Mesendoderm (in vitro differentiated cells): Measurements from ENCODE around the gene PLEKHA5.
"Not testable (repeated sequence)": the region's sequence is repeated elsewhere in the genome, so short reads cannot be mapped to it uniquely, and the experiment has no call there.

Experiments used
- DNase-seq: peaks from one replicate; pipeline ENCODE4 v3.0.0; 2013
- H2AK5ac ChIP-seq: 2 replicates; pipeline ENCODE4 v1.6.1; 2013; ENCODE audit warnings: low read length, inconsistent platforms
- H2BK120ac ChIP-seq: 2 replicates; pipeline ENCODE4 v1.6.1; 2013; ENCODE audit warnings: low read depth, mild to moderate bottlenecking, low read length, moderate library complexity, mixed read lengths
- H2BK15ac ChIP-seq: replicated peaks from 2 replicates; pipeline ENCODE4 v1.6.1; 2013; ENCODE audit warnings: low read depth, mild to moderate bottlenecking, moderate library complexity
- H2BK5ac ChIP-seq: 2 replicates; pipeline ENCODE4 v1.6.1; 2013; ENCODE audit warnings: low read length, inconsistent platforms
- H3K18ac ChIP-seq: 2 replicates; pipeline ENCODE4 v1.6.1; 2013; ENCODE audit warnings: mild to moderate bottlenecking, low read length, mixed read lengths
- H3K23ac ChIP-seq: one replicate; pipeline ENCODE4 v1.6.1; 2013; ENCODE audit warnings: low read length
- H3K27ac ChIP-seq: 2 replicates; pipeline ENCODE4 v1.5.1; 2013; ENCODE audit warnings: low read depth, mild to moderate bottlenecking, inconsistent platforms, low read length, moderate library complexity
- H3K27me3 ChIP-seq: 2 replicates; pipeline ENCODE4 v1.6.1; 2013; ENCODE audit warnings: low read length, control low read depth, mild to moderate bottlenecking, inconsistent platforms; ENCODE audit not compliant: insufficient read depth, poor library complexity
- H3K36me3 ChIP-seq: 2 replicates; pipeline ENCODE4 v1.6.1; 2013; ENCODE audit warnings: low read length, inconsistent platforms; ENCODE audit not compliant: control insufficient read depth, insufficient read depth
- H3K4ac ChIP-seq: one replicate; pipeline ENCODE4 v1.6.1; 2013; ENCODE audit warnings: low read depth, mild to moderate bottlenecking, low read length, moderate library complexity
- H3K4me1 ChIP-seq: 2 replicates; pipeline ENCODE4 v1.6.1; 2013; ENCODE audit warnings: low read depth, low read length, inconsistent platforms; ENCODE audit not compliant: control insufficient read depth
- H3K4me2 ChIP-seq: 2 replicates; pipeline ENCODE4 v1.6.1; 2013; ENCODE audit warnings: low read length
- H3K4me3 ChIP-seq: 2 replicates; pipeline ENCODE4 v1.5.1; 2013; ENCODE audit warnings: mild to moderate bottlenecking, low read length
- H3K56ac ChIP-seq: one replicate; pipeline ENCODE4 v1.6.1; 2013; ENCODE audit warnings: low read length
- H3K79me1 ChIP-seq: 2 replicates; pipeline ENCODE4 v1.6.1; 2013; ENCODE audit warnings: low read length, inconsistent platforms
- H3K79me2 ChIP-seq: 2 replicates; pipeline ENCODE4 v1.6.1; 2013; ENCODE audit warnings: mild to moderate bottlenecking, low read length; ENCODE audit not compliant: control insufficient read depth, insufficient read depth
- H3K9ac ChIP-seq: 2 replicates; pipeline ENCODE4 v1.6.1; 2013; ENCODE audit warnings: low read length, inconsistent platforms
- H4K5ac ChIP-seq: one replicate; pipeline ENCODE4 v1.6.1; 2013; ENCODE audit warnings: low read length
- H4K8ac ChIP-seq: one replicate; pipeline ENCODE4 v1.6.1; 2013; ENCODE audit warnings: low read depth, mild to moderate bottlenecking, control low read depth, low read length, moderate library complexity
- WGBS: extraction: QIAGEN DNeasy Blood & Tissue Kit; methylation state at CpG from one replicate; pipeline ENCODE4 v1.1.7; 2013; ENCODE audit warnings: low lambda C conversion rate, missing lambda C conversion rate; ENCODE audit not compliant: insufficient coverage; ENCODE audit errors: extremely low coverage; 5-methylcytosine and 5-hydroxymethylcytosine counted together

Gene PLEKHA5

GRCh38 chr12:19382563-19382962 lies 253.0 kb downstream of the PLEKHA5 start:
- Histone ChIP-seq H3K27me3 (no peaks in the 10 kb centered on the region), H3K79me1 (no peaks in the 10 kb centered on the region), H4K5ac (no peak overlapping the region), H3K9ac (no peak overlapping the region), H3K23ac (no peak overlapping the region), H2BK120ac (no peak overlapping the region), H4K8ac (no peak overlapping the region), H3K27ac (no peak overlapping the region), H3K56ac (no peak overlapping the region), H2AK5ac (no peak overlapping the region), H3K4me2 (no peak overlapping the region), H3K18ac (no peak overlapping the region), H3K79me2 (no peaks in the 10 kb centered on the region), H3K4me1 (no peaks in the 10 kb centered on the region), H2BK15ac (no peak overlapping the region), H2BK5ac (no peak overlapping the region), H3K4me3 (no peak overlapping the region), H3K36me3 (no peaks in the 10 kb centered on the region), H3K4ac (no peak overlapping the region)
- no CpG with 5 or more reads among the region's 9 CpGs for WGBS
- DNase-seq = no peak

- H3K4me2 ChIP-seq = no peak overlapping the region
- no peak overlapping the region for H2AK5ac ChIP-seq
- no peak overlapping the region for H4K5ac ChIP-seq
- H3K9ac ChIP-seq = no peak overlapping the region
- no peak overlapping the region for H3K18ac ChIP-seq
- H4K8ac ChIP-seq = no peak overlapping the region
- H2BK5ac ChIP-seq = no peak overlapping the region
- H3K27ac ChIP-seq = no peak overlapping the region
- H3K4me3 ChIP-seq = no peak overlapping the region
- H3K23ac ChIP-seq = no peak overlapping the region
- H2BK15ac ChIP-seq = no peak overlapping the region
- no peaks in the 10 kb centered on the region for H3K79me1 ChIP-seq
- H2BK120ac ChIP-seq = no peak overlapping the region
- no peaks in the 10 kb centered on the region for H3K36me3 ChIP-seq
- H3K4me1 ChIP-seq = no peaks in the 10 kb centered on the region
- DNase-seq = no peak
- no peaks in the 10 kb centered on the region for H3K79me2 ChIP-seq
- WGBS = no CpG with 5 or more reads among the region's 2 CpGs
- no peaks in the 10 kb centered on the region for H3K27me3 ChIP-seq
- no peak overlapping the region for H3K56ac ChIP-seq
- H3K4ac ChIP-seq = no peak overlapping the region
These were observed 257.6 kb downstream of the PLEKHA5 start for GRCh38 chr12:19387161-19387560.

GRCh38 chr12:19388131-19388549 lies 258.6 kb downstream of the PLEKHA5 start:
- Histone ChIP-seq H3K4me3 (no peak overlapping the region), H3K36me3 (no peaks in the 10 kb centered on the region), H4K8ac (no peak overlapping the region), H3K27me3 (no peaks in the 10 kb centered on the region), H3K4me2 (no peak overlapping the region), H3K79me1 (no peaks in the 10 kb centered on the region), H2BK120ac (no peak overlapping the region), H2BK5ac (no peak overlapping the region), H3K23ac (no peak overlapping the region), H3K18ac (no peak overlapping the region), H4K5ac (no peak overlapping the region), H3K9ac (no peak overlapping the region), H3K27ac (no peak overlapping the region), H3K4me1 (no peaks in the 10 kb centered on the region), H2AK5ac (no peak overlapping the region), H2BK15ac (no peak overlapping the region), H3K79me2 (no peaks in the 10 kb centered on the region), H3K56ac (no peak overlapping the region), H3K4ac (no peak overlapping the region)
- no peak for DNase-seq
- WGBS = no CpG with 5 or more reads among the region's 2 CpGs

GRCh38 chr12:19390051-19390598 lies 260.6 kb downstream of the PLEKHA5 start:
- no peak for DNase-seq
- Histone ChIP-seq H2BK15ac (no peak overlapping the region), H3K27me3 (no peaks in the 10 kb centered on the region), H3K36me3 (no peaks in the 10 kb centered on the region), H3K4me3 (no peak overlapping the region), H3K27ac (no peak overlapping the region), H3K4me2 (no peak overlapping the region), H3K56ac (no peak overlapping the region), H3K9ac (no peak overlapping the region), H2BK120ac (no peak overlapping the region), H2BK5ac (no peak overlapping the region), H3K79me1 (no peaks in the 10 kb centered on the region), H3K79me2 (no peaks in the 10 kb centered on the region), H4K5ac (no peak overlapping the region), H4K8ac (no peak overlapping the region), H3K18ac (no peak overlapping the region), H3K23ac (no peak overlapping the region), H3K4me1 (no peaks in the 10 kb centered on the region), H2AK5ac (no peak overlapping the region), H3K4ac (no peak overlapping the region)
- no CpG with 5 or more reads among the region's 3 CpGs for WGBS

GRCh38 chr12:19392644-19393043 lies 263.1 kb downstream of the PLEKHA5 start:
- not testable (repeated sequence) for H3K4ac ChIP-seq, H3K27ac ChIP-seq, H3K18ac ChIP-seq, H3K4me3 ChIP-seq, H2BK5ac ChIP-seq, H3K4me1 ChIP-seq, H4K5ac ChIP-seq, H3K36me3 ChIP-seq, H3K9ac ChIP-seq, H3K79me1 ChIP-seq, H3K4me2 ChIP-seq, H4K8ac ChIP-seq, H2BK15ac ChIP-seq, H2AK5ac ChIP-seq, H3K23ac ChIP-seq, H3K56ac ChIP-seq, H2BK120ac ChIP-seq, DNase-seq, H3K27me3 ChIP-seq, H3K79me2 ChIP-seq
- no CpG with 5 or more reads among the region's 8 CpGs for WGBS

- no peak overlapping the region for H4K8ac ChIP-seq
- no peak overlapping the region for H4K5ac ChIP-seq
- no CpG with 5 or more reads among the region's 2 CpGs for WGBS
- no peak overlapping the region for H3K4me2 ChIP-seq
- H3K4me1 ChIP-seq = no peaks in the 10 kb centered on the region
- H3K79me1 ChIP-seq = no peaks in the 10 kb centered on the region
- no peak overlapping the region for H3K56ac ChIP-seq
- no peak overlapping the region for H3K18ac ChIP-seq
- DNase-seq = no peak
- no peaks in the 10 kb centered on the region for H3K36me3 ChIP-seq
- no peak overlapping the region for H2BK15ac ChIP-seq
- H3K4me3 ChIP-seq = no peak overlapping the region
- no peaks in the 10 kb centered on the region for H3K79me2 ChIP-seq
- no peak overlapping the region for H3K23ac ChIP-seq
- H3K27me3 ChIP-seq = no peaks in the 10 kb centered on the region
- H2BK5ac ChIP-seq = no peak overlapping the region
- H3K9ac ChIP-seq = no peak overlapping the region
- no peak overlapping the region for H2AK5ac ChIP-seq
- H3K4ac ChIP-seq = no peak overlapping the region
- no peak overlapping the region for H2BK120ac ChIP-seq
- no peak overlapping the region for H3K27ac ChIP-seq
These were observed 264.9 kb downstream of the PLEKHA5 start for GRCh38 chr12:19394385-19394784.
